Skin epidermis (tissue), 12 donors: ENCODE measurements around the gene LDLRAD4.
A peak's percentile ranks its signal among the peaks of the same experiment; 100 is the strongest.

Source experiments
- H3K27ac ChIP-seq, 21 experiments: fragments of 200-600 bp; sonication (generic) in 11 of 21; one replicate each; pipeline ENCODE4 v1.5.0; 2020; ENCODE audit warnings: mild to moderate bottlenecking in 3 of 21, inconsistent platforms in 2 of 21, moderate library complexity in 2 of 21
- H3K4me3 ChIP-seq, 7 experiments: fragments of 200-600 bp; sonication (generic) in 2 of 7; one replicate each; pipeline ENCODE4 v1.5.0; 2020; ENCODE audit warnings: inconsistent platforms in 2 of 7, mild to moderate bottlenecking in 2 of 7, moderate library complexity in 1 of 7

Gene LDLRAD4

GRCh38 chr18:13273800-13274199 lies 55.2 kb downstream of the LDLRAD4 start:
- Histone ChIP-seq H3K27ac (peak overlapping the region in 11 of 21 experiments; percentile 1 to 86 (median 51)), H3K4me3 (no peak overlapping the region)

GRCh38 chr18:13275075-13275474 lies 56.5 kb downstream of the LDLRAD4 start:
- Histone ChIP-seq H3K4me3 (no peak overlapping the region), H3K27ac (peak overlapping the region in 1 of 21 experiments; percentile 84)

GRCh38 chr18:13276530-13277520 lies 58.3 kb downstream of the LDLRAD4 start:
- Histone ChIP-seq H3K4me3 (no peak overlapping the region), H3K27ac (peak overlapping the region in 5 of 21 experiments; percentile 15 to 69 (median 31))

GRCh38 chr18:13278062-13278630 lies 59.6 kb downstream of the LDLRAD4 start:
- Histone ChIP-seq H3K4me3 (no peak overlapping the region), H3K27ac (peak overlapping the region in 1 of 21 experiments; percentile 75)

GRCh38 chr18:13279181-13280069 lies 60.9 kb downstream of the LDLRAD4 start:
- peak overlapping the region in 4 of 21 experiments; percentile 17 to 75 (median 34) for H3K27ac ChIP-seq
- no peak overlapping the region for H3K4me3 ChIP-seq

- Histone ChIP-seq H3K4me3 (no peak overlapping the region), H3K27ac (peak overlapping the region in 2 of 21 experiments; percentile 17 to 75)
Observed at GRCh38 chr18:13280070-13280795, 61.7 kb downstream of the LDLRAD4 start.

GRCh38 chr18:13281406-13281805 lies 62.8 kb downstream of the LDLRAD4 start:
- H3K27ac ChIP-seq, result no peak overlapping the region
- no peak overlapping the region for H3K4me3 ChIP-seq

GRCh38 chr18:13283746-13284145 lies 65.2 kb downstream of the LDLRAD4 start:
- no peak overlapping the region for H3K4me3 ChIP-seq
- peak overlapping the region in 2 of 21 experiments; percentile 21 to 43 for H3K27ac ChIP-seq

- Histone ChIP-seq H3K4me3 (no peak overlapping the region), H3K27ac (peak overlapping the region in 1 of 21 experiments; percentile 21)
Observed at GRCh38 chr18:13284330-13285027, 65.9 kb downstream of the LDLRAD4 start.

GRCh38 chr18:13285874-13286273 lies 67.3 kb downstream of the LDLRAD4 start:
- no peak overlapping the region for H3K4me3 ChIP-seq
- H3K27ac ChIP-seq, result no peak overlapping the region

- no peak overlapping the region for H3K4me3 ChIP-seq
- no peak overlapping the region for H3K27ac ChIP-seq
Observed at GRCh38 chr18:13286456-13287125, 68.0 kb downstream of the LDLRAD4 start.

GRCh38 chr18:13287372-13287771 lies 68.8 kb downstream of the LDLRAD4 start:
- Histone ChIP-seq H3K4me3 (no peak overlapping the region), H3K27ac (no peak overlapping the region)

GRCh38 chr18:13288509-13289133 lies 70.1 kb downstream of the LDLRAD4 start:
- Histone ChIP-seq H3K27ac (peak overlapping the region in 9 of 21 experiments; percentile 8 to 78 (median 46)), H3K4me3 (no peak overlapping the region)

GRCh38 chr18:13289481-13290205 lies 71.1 kb downstream of the LDLRAD4 start:
- H3K4me3 ChIP-seq, result no peak overlapping the region
- peak overlapping the region in 11 of 21 experiments; percentile 3 to 78 (median 46) for H3K27ac ChIP-seq

GRCh38 chr18:13290856-13291271 lies 72.3 kb downstream of the LDLRAD4 start:
- peak overlapping the region in 4 of 21 experiments; percentile 24 to 68 (median 43) for H3K27ac ChIP-seq
- H3K4me3 ChIP-seq, result no peak overlapping the region

GRCh38 chr18:13291299-13291698 lies 72.7 kb downstream of the LDLRAD4 start:
- H3K4me3 ChIP-seq, result no peak overlapping the region

More at GRCh38 chr18:13291299-13291698, 72.7 kb downstream of the LDLRAD4 start:
- peak overlapping the region in 1 of 21 experiments; percentile 52 for H3K27ac ChIP-seq
